Measurements from ENCODE around the gene NTM.

NTM gene

DNA sequence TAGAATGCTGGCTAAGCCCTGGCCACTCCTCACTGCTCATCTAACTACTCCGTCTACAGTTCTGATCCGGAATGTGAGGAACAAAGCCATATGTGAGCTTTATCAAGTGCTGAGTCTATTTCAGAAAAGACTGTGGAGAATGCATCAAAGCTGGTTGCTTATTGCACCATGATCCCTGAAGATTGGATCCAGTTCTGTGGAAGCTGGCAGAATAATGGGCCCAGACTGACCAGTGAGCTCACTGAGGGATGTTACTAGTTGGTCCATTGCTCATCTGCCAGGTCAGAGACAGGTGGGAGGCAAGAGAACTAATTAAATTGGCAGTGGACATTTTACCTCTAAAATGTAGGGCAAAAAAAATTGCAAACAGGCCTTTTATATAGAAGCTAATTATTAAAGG lies 681.3 kb downstream of the NTM start:
- H3K27me3 ChIP-seq (ENCODE audit: insufficient read depth, low read depth, severe bottlenecking), result peaks cover 5% of the 10 kb centered on the region
- H3K9me3 ChIP-seq (ENCODE audit: severe bottlenecking), result no peaks in the 10 kb centered on the region
- no peak for DNase-seq
- H3K27ac ChIP-seq, result no peak overlapping the region
- no peak for TF ChIP-seq CTCF (IDR thresholded peaks at IDR 0.05; ENCODE audit: low read depth, low read length)
- no peaks in the 10 kb centered on the region for H3K36me3 ChIP-seq
- no peak overlapping the region for H3K4me3 ChIP-seq (ENCODE audit: low read depth, low read length)

DNA sequence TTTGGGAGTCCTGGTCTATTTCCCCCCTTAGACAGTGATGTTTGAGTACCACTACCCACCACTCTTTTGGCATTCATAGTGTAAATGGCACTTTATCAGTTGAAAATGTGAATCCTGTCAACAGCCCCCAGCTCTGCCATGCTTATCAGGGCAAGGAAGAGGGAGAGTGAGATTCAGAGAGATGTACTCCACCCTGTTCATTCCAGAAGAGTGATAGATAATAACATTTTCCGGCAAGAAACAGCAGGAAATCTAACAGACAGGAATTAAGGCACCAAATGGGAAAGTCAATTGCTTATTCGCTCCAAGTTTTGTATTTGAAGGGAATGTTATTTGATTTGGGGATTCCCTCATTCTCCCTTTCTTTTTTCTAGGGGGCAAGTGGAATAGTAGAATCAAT lies 681.9 kb downstream of the NTM start:
- DNase-seq, result no peak
- peaks cover 5% of the 10 kb centered on the region for H3K27me3 ChIP-seq (ENCODE audit: insufficient read depth, low read depth, severe bottlenecking)
- no peak overlapping the region for H3K4me3 ChIP-seq (ENCODE audit: low read depth, low read length)
- no peak for TF ChIP-seq CTCF (IDR thresholded peaks at IDR 0.05; ENCODE audit: low read depth, low read length)
- no peaks in the 10 kb centered on the region for H3K36me3 ChIP-seq
- H3K9me3 ChIP-seq (ENCODE audit: severe bottlenecking), result no peaks in the 10 kb centered on the region
- no peak overlapping the region for H3K27ac ChIP-seq

- no peak for DNase-seq
- no peak for TF ChIP-seq CTCF (IDR thresholded peaks at IDR 0.05; ENCODE audit: low read depth, low read length)
- no peak overlapping the region for H3K27ac ChIP-seq
Measured at GRCh38 chr11:132052904-132053303, 682.5 kb downstream of the NTM start.

GRCh38 chr11:132054822-132055221 lies 684.4 kb downstream of the NTM start:
- no peak for DNase-seq
- no peak overlapping the region for H3K4me3 ChIP-seq (ENCODE audit: low read depth, low read length)
- H3K27ac ChIP-seq, result no peak overlapping the region
- no peak for TF ChIP-seq CTCF (IDR thresholded peaks at IDR 0.05; ENCODE audit: low read depth, low read length)
- no peaks in the 10 kb centered on the region for H3K36me3 ChIP-seq
- peaks cover 5% of the 10 kb centered on the region for H3K27me3 ChIP-seq (ENCODE audit: insufficient read depth, low read depth, severe bottlenecking)
- H3K9me3 ChIP-seq (ENCODE audit: severe bottlenecking), result no peaks in the 10 kb centered on the region

More at GRCh38 chr11:132052904-132053303, 682.5 kb downstream of the NTM start:
- Histone ChIP-seq H3K9me3 (ENCODE audit: severe bottlenecking) (no peaks in the 10 kb centered on the region), H3K4me3 (ENCODE audit: low read depth, low read length) (no peak overlapping the region), H3K36me3 (no peaks in the 10 kb centered on the region), H3K27me3 (ENCODE audit: insufficient read depth, low read depth, severe bottlenecking) (peaks cover 5% of the 10 kb centered on the region)

DNA sequence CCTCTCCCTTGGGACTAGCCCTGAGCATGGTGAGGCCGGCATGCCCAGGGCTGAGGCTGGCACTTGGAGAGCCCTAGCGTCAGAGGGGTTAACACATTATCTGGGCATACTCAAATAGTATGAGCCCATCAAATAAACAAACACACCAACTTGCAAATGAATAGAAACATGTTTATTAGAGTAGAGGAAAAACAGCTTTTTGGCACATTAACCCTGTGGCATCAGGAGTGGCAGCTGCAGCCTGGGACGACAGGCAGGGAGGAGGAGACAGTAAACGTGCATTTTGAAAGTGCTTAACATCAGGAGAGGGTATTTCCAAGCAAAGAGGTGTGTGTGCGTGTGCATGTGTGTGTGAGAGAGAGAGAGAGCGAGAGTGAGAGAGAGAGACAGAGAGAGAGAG lies 684.9 kb downstream of the NTM start:
- H3K4me3 ChIP-seq (ENCODE audit: low read depth, low read length), result no peak overlapping the region
- H3K9me3 ChIP-seq (ENCODE audit: severe bottlenecking), result no peaks in the 10 kb centered on the region
- no peak for DNase-seq
- peaks cover 5% of the 10 kb centered on the region for H3K27me3 ChIP-seq (ENCODE audit: insufficient read depth, low read depth, severe bottlenecking)
- no peak for TF ChIP-seq CTCF (IDR thresholded peaks at IDR 0.05; ENCODE audit: low read depth, low read length)
- no peaks in the 10 kb centered on the region for H3K36me3 ChIP-seq
- no peak overlapping the region for H3K27ac ChIP-seq

GRCh38 chr11:132056689-132057088 lies 686.3 kb downstream of the NTM start:
- Histone ChIP-seq H3K27ac (no peak overlapping the region), H3K27me3 (ENCODE audit: insufficient read depth, low read depth, severe bottlenecking) (peaks cover 5% of the 10 kb centered on the region), H3K36me3 (no peaks in the 10 kb centered on the region), H3K9me3 (ENCODE audit: severe bottlenecking) (no peaks in the 10 kb centered on the region), H3K4me3 (ENCODE audit: low read depth, low read length) (no peak overlapping the region)
- no peak for TF ChIP-seq CTCF (IDR thresholded peaks at IDR 0.05; ENCODE audit: low read depth, low read length)
- no peak for DNase-seq

Data from WERI-Rb-1 (cell line).